Stimulated activated CD4-positive, alpha-beta T cell treated with anti-CD3 and anti-CD28 coated beads, Interleukin-12 subunit alpha, Interleukin-12 subunit beta, amount 100 ng/mL, for 48 hours (primary cell): Measurements from ENCODE around the gene CALM3.
"Not testable (repeated sequence)": the region's sequence is repeated elsewhere in the genome, so short reads cannot be mapped to it uniquely, and the experiment has no call there.

ENCODE experiments used
- DNase-seq, 3 donors: peaks; one replicate each; pipeline ENCODE4 v3.0.0-alpha.2; 2020; ENCODE audit warnings: low read depth in 2 of 3, low spot score in 1 of 3

Gene CALM3

DNA sequence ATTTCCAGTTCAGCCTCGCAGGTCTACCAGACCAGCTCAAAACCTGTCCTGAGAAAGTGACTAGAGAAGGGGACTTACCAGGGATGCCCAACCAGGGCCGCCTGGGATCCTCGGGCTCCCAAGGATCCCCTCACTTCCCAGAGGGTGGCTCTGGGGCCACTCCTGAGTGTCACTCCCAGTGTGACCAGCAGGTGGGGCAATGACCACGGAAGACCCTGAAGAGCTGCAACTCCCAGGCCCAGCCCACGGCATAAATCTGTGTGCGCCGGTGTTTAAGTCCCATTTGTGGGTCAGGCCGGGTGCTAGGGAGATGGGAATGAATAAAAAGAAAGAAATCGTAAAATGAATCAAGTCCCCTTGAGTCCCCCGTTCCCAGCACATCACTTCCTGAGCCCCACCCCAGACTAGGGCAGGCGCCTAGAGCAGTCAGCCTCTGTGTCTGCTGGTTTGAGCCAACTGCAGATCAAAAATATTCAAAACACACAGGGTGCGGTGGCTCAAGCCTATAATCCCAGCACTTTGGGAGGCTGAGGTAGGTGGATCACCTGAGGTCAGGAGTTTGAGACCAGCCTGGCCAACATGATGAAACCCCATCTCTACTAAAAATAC, 13.1 kb downstream of the CALM3 start:
- DNase-seq: peak; percentile 73 to 91 (median 77)

DNA sequence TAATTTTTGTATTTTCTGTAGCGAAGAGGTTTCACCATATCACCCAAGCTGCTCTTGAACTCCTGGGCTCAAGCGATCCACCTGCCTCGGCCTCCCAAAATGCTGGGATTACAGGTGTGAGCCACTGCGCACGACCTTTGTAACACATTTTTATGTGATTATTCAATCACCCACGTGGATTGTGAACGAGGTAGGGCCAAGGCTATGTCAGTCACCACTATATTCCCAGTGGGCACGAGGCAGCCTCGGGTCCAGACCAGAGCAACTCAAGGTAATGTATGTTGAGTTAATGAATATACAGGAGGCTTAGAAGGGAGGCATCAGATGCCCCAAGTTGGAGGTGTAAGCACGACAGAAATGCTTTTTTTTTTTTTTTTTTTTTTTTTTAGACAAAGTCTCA, 14.8 kb downstream of the CALM3 start:
- DNase-seq: no peak

DNA sequence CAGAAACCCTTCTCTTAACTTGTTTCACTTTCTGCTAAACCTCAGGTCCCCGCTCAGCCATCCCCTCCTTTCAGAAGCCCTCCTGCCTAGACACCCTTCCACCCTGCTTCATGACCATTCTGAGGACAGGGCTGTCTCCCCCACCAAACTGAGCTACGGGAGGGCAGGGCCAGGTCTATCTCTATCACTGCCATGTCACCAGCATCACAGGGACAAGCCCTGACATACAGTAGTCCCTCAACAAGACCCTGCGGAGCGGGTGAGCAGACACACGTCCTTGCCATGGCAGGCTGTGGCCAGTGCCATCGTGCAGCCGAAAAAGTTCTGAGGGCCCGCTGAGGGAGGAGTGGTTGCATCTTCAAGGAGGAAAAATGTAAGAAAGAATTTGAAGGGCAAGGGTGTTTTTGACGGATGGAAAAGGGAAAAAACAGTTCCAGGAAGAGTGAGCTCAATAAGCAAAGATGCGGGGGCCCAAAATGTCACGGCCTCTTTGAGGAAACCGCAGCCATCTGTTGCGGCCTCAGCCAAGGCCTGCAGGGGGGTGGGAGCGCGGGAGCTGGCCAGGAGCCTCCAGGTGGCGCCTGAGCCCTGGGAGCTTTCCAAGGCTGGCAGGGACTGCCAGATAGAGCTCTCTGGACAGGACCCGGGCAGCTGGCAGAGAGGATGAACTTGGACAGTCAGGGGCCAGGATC, 15.6 kb downstream of the CALM3 start:
- peak in 2 of 3 donors; percentile 52 to 71 for DNase-seq

DNA sequence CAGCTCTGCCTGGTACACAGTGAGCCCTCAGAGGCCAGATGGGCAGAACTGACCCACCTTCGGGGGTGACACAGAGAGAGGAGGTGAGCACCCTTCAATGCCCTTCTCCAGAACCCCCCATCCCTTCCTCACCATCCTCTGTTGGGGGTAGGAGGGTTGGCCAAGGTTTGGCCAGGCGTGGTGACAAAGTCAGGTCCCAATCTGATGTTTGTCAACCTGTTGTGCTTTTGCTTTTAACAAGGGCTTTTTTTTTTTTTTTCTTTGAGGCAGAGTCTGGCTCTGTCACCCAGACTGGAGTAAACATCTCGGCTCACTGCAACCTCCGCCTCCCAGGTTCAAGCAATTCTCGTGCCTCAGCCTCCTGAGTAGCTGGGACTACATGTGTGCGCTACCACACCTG, 16.5 kb downstream of the CALM3 start:
- no peak for DNase-seq

DNA sequence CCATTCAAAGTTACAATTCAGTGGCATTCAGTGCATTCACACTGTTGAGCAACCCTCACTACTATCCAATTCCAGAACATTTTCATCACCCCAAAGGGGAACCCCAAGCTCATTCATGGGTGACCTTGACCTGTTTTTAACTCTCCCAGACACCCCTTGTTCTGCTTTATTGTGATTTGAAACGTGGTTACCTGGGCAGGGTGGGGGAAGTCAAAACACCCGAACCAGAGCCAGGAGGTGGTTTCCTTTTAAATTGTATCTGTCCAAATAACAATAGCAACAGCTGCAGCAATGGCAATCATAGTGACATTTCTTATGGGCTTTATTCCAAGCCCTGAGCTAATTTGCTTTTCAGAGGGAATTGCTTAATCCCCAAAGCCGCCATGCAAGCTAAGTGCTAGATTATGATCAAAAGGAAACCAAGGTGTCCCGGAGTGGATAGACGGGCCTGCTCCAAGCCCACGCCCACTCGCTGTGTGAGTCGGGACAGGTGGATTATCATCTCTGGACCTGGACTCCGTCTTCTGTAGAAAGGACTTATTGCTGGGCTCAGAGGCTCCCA, 17.6 kb downstream of the CALM3 start:
- no peak for DNase-seq

DNA sequence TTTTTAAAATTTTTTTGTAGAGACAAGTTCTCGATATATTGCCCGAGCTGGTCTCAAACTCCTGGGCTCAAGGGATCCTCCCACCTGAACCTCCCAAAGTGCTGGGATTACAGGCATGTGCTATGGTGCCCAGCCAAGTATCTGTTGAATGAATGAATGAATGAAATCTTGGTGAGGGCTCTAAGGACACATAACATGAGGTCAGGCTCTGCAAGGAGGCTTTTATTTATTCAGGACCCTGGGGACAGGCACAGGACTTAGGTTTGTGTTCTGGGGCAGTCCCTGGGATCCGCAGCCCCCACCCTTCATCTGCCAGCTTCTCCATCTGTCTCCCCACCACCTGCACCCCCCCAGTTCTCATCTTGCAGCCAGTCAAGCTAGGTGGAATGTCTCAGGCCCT, 19.1 kb downstream of the CALM3 start:
- DNase-seq: no peak

DNA sequence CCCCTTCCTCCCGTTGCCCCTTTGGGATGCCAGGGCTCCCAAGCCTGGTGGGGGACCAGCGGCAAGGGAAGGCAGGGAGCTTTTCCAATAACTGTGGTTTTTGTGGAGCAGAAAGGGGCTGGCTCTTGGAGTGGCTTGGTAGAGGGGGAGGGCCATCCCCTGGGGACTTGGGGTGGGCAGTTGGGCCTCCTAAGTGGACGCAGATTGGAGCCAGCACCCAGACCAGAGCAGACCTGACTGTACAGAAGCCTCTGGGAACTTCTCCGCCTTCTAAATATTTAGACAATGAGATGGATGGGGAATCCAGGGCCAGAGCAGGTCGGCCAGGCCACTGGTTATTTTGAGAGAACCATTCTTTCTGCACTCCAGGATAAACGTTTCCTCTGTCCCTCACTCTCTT, 19.6 kb downstream of the CALM3 start:
- no peak for DNase-seq

DNA sequence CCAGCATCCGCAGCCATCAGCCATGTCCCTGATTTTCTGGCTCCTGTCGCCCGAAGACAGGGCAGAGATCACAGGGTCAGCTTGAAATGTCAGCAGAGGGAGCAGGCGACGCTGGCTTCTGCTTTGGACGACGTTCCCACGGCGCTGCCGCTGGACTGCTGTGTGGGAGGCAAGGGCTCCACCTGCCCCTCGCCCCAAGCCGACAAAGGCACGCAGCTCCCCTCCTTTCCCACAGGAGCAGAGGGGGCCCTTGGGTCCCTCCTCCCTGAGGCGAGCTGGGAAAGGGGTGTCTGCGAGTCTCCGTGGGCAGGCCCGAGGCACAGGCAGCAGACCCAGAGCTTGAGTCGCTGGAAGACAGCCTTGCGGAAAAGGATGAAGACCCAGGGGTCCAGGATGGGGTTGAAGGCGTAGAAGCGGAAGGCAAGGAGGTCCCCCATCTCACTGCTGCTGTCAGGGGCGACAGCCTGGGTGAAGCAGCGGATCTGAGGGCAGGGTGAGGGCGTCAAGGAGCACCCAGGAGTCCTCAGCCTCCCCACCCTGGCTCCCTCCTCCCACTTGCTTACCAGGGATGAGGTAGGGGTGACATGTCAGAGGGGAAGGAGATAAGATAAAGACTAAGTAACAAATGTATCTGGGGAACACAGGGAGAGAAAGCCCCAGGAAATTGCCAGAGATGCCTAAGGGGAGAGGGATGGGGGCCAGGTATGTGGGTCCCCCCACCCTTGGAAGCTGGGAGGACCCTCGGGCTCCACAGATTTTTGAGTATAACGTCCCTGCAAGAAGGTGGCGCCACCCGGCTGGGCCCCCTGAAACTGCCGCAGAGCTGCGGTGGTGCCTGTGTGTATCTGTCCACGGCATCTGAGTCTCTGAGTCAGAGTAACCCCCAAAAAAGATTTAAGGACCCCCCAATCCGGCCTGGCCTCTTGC, 20.3 kb downstream of the CALM3 start:
- DNase-seq: no peak

DNA sequence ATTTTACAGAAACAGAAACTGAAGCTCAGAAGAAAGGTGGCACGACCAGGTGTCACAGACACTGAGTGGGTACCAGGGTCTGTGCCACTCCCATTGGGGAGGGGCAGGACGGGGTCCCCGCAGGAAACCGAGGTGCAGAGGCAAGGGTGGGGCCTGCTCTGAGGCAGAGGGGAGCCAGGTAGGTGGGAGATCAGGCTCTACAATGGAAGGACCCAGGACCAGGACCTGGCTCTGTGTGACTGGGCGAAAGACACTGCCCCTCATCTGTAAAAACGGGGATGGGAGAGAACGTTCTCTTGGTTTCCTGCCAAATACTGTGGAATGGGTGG, 21.0 kb downstream of the CALM3 start:
- DNase-seq: no peak

DNA sequence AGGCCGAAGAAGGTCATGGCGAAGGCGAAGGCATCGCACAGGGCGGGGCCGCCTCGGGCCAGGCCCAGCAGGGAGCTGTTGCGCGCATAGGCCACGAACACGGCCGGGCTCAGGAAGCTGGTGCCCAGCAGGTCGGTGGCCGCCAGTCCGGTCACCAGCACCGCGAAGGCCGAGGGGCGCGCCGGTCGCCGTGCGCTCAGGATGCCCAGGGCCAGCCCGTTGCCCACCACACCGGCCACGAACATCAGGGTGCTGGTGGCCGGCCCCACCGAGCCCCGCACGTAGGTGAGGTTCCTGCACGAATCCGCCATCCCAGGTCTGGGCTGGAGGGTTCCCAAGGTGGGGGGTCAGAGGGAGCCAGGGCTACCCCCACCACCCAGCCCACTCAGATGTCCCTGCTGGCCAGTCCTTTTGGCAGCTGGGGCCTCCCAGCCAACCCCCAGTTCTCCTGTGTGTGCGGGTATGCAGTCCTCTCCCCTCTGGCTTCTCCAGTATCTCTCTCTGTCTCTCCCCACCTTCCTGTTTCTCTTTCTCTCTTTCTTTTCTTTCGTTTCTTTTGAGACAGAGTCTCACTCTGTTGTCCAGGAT, 22.9 kb downstream of the CALM3 start:
- no peak for DNase-seq

DNA sequence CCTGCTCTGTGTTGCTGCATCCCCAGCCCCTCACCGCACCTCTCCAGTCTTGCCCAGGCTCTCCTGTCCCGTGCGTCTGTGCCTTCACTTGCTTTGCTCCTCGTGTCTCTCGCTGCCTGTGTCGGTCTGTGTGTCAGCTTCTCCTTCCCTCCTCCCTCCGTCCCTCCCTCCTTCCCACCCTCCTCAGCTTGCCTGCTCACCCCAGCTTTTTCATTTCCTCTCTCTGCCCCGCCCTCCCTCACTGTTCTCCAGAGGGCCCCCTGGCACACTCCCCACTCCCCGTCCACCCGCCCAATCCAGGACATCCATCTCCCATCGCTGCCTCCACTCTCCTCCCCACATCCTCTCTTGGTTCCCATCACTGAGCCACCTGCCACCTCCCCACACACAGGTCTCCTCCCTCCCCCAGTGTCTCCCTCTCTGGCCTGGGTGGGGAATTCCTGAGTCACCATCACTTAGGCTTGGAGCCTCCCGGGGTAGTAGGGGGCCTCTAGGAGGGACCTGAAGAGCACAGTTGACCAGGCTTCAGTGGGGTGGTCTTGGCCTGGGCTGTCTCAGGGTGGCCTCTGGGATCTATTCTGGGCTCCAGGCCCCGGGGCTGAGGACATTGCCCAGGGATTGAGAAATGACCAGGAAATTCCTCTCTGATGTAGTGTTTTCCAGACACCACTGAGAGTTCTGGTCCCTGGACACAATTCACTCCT, 24.0 kb downstream of the CALM3 start, which contains the start of gene PTGIR:
PTGIR (minus strand) TSS at position 132 of the 704 bp plus-strand sequence. CDS start 864 bp downstream, outside the sequence.
- peak in 2 of 3 donors; percentile 50 for DNase-seq

DNA sequence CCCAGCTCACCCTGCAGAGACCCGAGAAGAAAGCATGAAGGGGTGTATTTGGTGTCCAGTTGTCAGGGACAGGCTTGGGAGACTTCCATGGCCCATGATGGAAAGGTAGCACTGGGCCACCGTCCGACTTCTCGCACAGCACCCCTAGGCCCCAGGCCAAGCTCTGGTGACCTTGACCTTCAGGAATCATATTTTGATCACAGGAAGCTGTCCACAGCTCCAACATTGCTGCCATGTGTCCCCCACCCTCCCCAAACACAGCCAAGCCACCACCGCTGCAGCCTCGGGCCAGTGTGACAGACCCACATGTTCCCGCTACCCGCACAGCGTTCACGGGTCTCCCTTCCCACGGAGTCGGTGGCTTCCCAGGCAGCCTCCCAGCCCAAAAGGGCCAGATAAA, 24.6 kb downstream of the CALM3 start:
- DNase-seq: no peak

DNA sequence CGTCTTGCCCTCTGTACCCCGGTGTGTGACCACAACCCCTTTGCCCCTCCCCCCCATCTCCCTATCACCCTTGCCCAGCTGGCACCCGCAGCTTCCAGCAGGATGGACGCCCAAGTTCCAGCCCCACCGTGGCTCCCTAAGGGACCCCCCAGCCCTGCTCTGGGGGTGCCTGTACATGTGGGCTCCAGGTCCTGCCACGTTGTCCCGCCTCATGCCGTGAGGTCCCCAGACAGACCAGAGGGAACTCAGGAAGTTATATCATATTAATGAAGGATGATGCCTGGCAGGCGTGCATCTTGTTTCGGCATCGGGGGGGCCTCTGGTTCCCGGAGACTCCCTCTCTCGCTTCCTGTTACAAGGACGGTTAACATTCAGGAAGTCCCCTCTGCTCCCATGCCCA, 25.3 kb downstream of the CALM3 start:
- no peak for DNase-seq

DNA sequence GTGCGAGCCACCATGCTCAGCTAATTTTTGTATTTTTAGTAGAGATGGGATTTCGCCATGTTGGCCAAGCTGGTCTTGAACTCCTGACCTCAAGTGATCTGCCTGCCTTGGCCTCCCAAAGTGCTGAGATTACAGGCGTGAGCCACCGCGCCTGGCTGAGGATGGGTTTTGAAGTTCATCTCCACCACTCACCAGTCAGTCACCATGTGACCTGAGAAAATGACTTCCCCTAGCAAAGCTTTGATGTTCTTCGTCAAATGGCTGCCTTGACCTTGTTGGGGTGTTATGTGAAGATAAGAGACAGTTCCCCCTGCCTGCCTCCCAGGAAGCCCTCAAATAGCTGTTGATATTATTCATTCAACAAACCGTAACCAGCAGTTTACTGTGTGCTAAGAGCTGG, 27.8 kb downstream of the CALM3 start:
- not testable (repeated sequence) for DNase-seq

DNA sequence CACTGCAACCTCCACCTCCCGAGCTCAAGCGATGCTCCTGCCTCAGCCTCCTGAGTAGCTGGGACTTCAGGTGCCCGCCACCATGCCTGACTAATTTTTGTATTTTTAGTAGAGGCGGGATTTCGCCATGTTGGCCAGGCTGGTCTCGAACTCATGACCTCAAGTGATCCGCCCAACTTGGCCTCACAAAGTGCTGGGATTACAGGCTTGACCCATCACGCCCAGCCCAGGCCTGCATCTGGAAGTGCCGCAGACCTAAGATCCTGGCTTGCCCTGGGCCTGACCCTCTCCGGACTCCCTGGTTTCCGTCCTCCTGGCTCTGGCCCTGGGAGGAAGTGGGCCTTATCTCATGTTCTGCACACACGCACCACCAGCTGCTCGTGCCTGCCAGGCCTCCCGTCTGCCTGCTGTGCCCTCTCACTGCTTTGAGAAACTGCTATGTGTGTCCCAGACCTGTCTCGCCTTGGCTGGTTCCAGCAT, 28.5 kb downstream of the CALM3 start:
- DNase-seq: no peak

DNA sequence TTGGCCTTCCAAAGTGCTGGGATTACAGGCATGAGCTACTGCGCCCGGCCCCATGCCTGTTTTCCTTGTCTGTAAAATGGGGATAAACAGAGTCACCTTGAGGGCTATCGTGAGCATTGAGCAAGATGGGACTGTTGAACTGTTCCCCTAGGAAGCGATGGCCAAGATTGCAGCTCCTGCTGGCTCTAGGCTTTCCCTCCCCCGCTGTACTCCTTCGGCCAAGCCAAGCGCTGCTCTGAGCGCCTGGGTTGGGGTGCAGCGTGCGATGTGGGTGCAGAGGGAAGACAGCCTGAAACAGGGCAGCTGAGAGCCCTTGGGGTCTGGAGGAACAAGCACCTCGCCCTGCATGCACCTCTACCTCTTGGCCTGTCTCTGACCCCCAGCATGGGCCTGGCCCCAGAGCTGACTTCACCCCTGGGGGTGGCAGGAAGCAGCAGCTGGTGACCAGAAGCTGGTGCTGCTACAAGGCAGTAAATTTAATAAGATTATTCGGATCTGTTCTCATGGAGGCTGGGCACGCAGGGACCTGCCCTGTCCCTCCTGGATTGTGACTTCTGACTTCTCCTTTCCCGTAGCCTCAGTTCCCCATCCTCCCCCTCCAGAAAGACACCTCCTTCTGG, 29.6 kb downstream of the CALM3 start:
- DNase-seq: no peak

DNA sequence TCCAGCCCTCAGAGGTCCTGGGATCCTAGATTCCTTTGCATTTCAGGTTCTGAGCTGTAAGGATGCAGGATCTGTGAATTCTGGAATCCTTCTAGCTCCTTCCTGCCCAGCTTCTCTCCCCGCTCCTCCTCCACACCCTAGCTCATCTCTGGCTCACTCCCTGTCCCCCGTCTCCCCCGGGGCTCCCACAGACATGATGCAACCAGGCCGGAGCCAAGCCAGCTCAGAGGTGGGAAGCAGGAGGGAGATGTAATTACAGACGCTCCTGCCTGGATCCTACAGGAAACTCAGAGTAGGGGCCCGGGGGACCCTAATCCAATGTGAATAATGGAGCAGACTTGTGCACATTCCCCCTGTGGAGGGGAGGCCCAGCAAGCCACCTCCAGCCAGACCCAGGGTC, 30.4 kb downstream of the CALM3 start:
- no peak for DNase-seq

DNA sequence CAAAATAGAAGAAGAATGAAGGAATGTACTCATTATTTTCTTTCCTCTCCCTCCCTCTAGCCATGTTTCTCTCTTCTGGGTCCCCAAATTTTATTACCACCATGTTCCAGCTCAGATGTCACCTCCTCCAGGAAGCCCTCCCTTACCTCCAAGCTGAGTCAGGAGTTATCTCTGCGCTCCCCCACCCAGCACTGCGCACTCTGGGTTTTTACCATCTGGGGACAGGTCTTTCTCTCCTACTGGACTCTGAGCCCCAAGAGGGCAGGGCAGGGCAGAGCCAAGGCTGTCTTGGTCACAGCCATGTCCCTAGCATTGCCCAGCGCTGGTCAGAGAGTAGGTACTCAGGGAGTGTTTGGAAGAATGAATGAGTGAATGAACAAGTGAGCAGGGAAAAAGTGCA, 32.0 kb downstream of the CALM3 start:
- DNase-seq: no peak

DNA sequence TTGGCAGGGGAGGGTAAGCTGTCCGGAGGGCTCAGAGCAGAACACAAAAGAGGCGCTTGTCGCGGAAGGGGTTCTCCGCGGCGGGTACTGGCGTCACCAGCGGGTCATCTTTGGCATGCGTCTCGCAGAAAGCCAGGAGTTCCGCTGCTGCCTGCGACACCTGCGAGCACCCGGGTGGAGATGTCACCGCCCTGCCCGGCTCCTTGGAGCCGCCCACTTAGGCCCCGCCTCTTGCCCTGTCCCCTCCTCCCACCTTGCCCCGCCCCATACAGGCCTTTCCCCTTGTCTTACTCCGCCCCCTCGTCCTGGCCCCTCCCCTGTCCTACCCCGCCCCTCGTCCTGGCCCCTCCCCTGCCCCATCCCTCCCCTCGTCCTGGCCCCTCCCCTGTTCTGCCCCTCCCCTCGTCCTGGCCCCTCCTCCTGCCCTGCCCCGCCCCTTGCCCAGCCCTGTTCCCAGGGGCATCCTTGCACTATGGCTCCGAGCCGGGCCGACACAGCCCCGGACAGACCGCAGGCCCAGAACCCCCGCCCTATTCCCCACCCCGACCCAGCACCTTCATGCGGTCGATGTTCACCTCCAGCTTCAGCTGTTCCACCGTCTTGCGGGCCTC, 33.0 kb downstream of the CALM3 start:
- peak; percentile 93 to 99 (median 96) for DNase-seq
